ENCODE results near the gene DNAH5.

GRCh38 chr5:13821366-13821765, 123.1 kb downstream of the DNAH5 start:
- TF ChIP-seq POLR2A (IDR thresholded peaks at IDR 0.05; ENCODE audit: low read length), result no peak
- no peak for TF ChIP-seq GATA1 (IDR thresholded peaks at IDR 0.05; ENCODE audit: low read depth, low read length)

Data from erythroblast (primary cell).